ENCODE measurements around the gene IGSF6. TPM values are rescaled to one million over a fixed set of nuclear protein-coding genes. Genes with fewer than 3 reads are reported as not detected.

Gene IGSF6
- total RNA-seq, 2 donors from 2014 or later: not detected

- no peaks in the 10 kb centered on the region for H3K9me3 ChIP-seq (ENCODE audit: control insufficient read depth, low read length)
- peaks cover 3% of the 10 kb centered on the region for H3K36me3 ChIP-seq (ENCODE audit: control insufficient read depth, insufficient read depth, low read length)
- H3K27me3 ChIP-seq (ENCODE audit: control insufficient read depth, insufficient read depth, low read length, poor library complexity, severe bottlenecking): no peaks in the 10 kb centered on the region
- peak; percentile 10 for DNase-seq
- WGBS, 2 experiments (ENCODE audit: insufficient coverage in 1 of 2, insufficient read length in 1 of 2): 94 to 95% methylated on average over 9 of the region's 9 CpGs
- Mint-ChIP-seq H3K4me3 (no peak overlapping the region), H3K4me1 (peaks cover 17% of the 10 kb centered on the region), H3K27ac (no peak overlapping the region), H3K27me3 (ENCODE audit: insufficient read depth) (no peaks in the 10 kb centered on the region), H3K9me3 (no peaks in the 10 kb centered on the region), H3K36me3 (ENCODE audit: low read depth) (peaks cover 2% of the 10 kb centered on the region)
- no peak overlapping the region for H3K9ac ChIP-seq (ENCODE audit: extremely low read depth, low read length, poor library complexity, severe bottlenecking)
- H3K4me3 ChIP-seq (ENCODE audit: low read length): no peak overlapping the region
- H3K27ac ChIP-seq (ENCODE audit: low read depth, low read length): no peak overlapping the region
- TF ChIP-seq CTCF (conservative IDR thresholded peaks at IDR 0.05): no peak
- H3K4me1 ChIP-seq (ENCODE audit: control insufficient read depth, insufficient read depth, low read length): peaks cover 3% of the 10 kb centered on the region
These were observed 7.1 kb downstream of the IGSF6 start for GRCh38 chr16:21645261-21645721.

GRCh38 chr16:21644674-21645073, 7.7 kb downstream of the IGSF6 start:
- Mint-ChIP-seq H3K27ac (no peak overlapping the region), H3K4me3 (no peak overlapping the region), H3K9me3 (no peaks in the 10 kb centered on the region), H3K36me3 (ENCODE audit: low read depth) (peaks cover 2% of the 10 kb centered on the region), H3K27me3 (ENCODE audit: insufficient read depth) (no peaks in the 10 kb centered on the region), H3K4me1 (peaks cover 17% of the 10 kb centered on the region)
- H3K4me1 ChIP-seq (ENCODE audit: control insufficient read depth, insufficient read depth, low read length): peaks cover 3% of the 10 kb centered on the region
- DNase-seq: no peak
- H3K4me3 ChIP-seq (ENCODE audit: low read length): no peak overlapping the region
- H3K27me3 ChIP-seq (ENCODE audit: control insufficient read depth, insufficient read depth, low read length, poor library complexity, severe bottlenecking): no peaks in the 10 kb centered on the region
- 88 to 94% methylated on average over 3 to 4 of the region's 4 CpGs for WGBS, 2 experiments (ENCODE audit: insufficient coverage in 1 of 2, insufficient read length in 1 of 2)
- H3K27ac ChIP-seq (ENCODE audit: low read depth, low read length): no peak overlapping the region
- no peaks in the 10 kb centered on the region for H3K9me3 ChIP-seq (ENCODE audit: control insufficient read depth, low read length)
- no peak overlapping the region for H3K9ac ChIP-seq (ENCODE audit: extremely low read depth, low read length, poor library complexity, severe bottlenecking)
- no peak for TF ChIP-seq CTCF (conservative IDR thresholded peaks at IDR 0.05)
- peaks cover 3% of the 10 kb centered on the region for H3K36me3 ChIP-seq (ENCODE audit: control insufficient read depth, insufficient read depth, low read length)

- H3K27ac ChIP-seq (ENCODE audit: low read depth, low read length): no peak overlapping the region
- Mint-ChIP-seq H3K27me3 (ENCODE audit: insufficient read depth) (no peaks in the 10 kb centered on the region), H3K4me3 (no peak overlapping the region), H3K36me3 (ENCODE audit: low read depth) (peaks cover 2% of the 10 kb centered on the region), H3K9me3 (no peaks in the 10 kb centered on the region), H3K4me1 (peaks cover 17% of the 10 kb centered on the region), H3K27ac (no peak overlapping the region)
- TF ChIP-seq CTCF (conservative IDR thresholded peaks at IDR 0.05): no peak
- 94 to 100% methylated on average over 1 to 3 of the region's 3 CpGs for WGBS, 2 experiments (ENCODE audit: insufficient coverage in 1 of 2, insufficient read length in 1 of 2)
- no peak for DNase-seq
- no peaks in the 10 kb centered on the region for H3K9me3 ChIP-seq (ENCODE audit: control insufficient read depth, low read length)
- H3K27me3 ChIP-seq (ENCODE audit: control insufficient read depth, insufficient read depth, low read length, poor library complexity, severe bottlenecking): no peaks in the 10 kb centered on the region
- H3K9ac ChIP-seq (ENCODE audit: extremely low read depth, low read length, poor library complexity, severe bottlenecking): no peak overlapping the region
- H3K4me1 ChIP-seq (ENCODE audit: control insufficient read depth, insufficient read depth, low read length): peaks cover 3% of the 10 kb centered on the region
- H3K4me3 ChIP-seq (ENCODE audit: low read length): no peak overlapping the region
- H3K36me3 ChIP-seq (ENCODE audit: control insufficient read depth, insufficient read depth, low read length): peaks cover 3% of the 10 kb centered on the region
These were observed 8.6 kb downstream of the IGSF6 start for GRCh38 chr16:21643785-21644184.

Measured in endodermal cell (in vitro differentiated cells).